GM19099 (cell line): ENCODE measurements around the gene MTUS2.

ENCODE experiments used
- POLR2A ChIP-seq: IDR thresholded peaks from 3 replicates; pipeline ENCODE4 v1.6.1; 2011; ENCODE audit warnings: low read depth; ENCODE audit not compliant: insufficient read length; ENCODE audit errors: extremely low read depth

The MTUS2 gene

DNA sequence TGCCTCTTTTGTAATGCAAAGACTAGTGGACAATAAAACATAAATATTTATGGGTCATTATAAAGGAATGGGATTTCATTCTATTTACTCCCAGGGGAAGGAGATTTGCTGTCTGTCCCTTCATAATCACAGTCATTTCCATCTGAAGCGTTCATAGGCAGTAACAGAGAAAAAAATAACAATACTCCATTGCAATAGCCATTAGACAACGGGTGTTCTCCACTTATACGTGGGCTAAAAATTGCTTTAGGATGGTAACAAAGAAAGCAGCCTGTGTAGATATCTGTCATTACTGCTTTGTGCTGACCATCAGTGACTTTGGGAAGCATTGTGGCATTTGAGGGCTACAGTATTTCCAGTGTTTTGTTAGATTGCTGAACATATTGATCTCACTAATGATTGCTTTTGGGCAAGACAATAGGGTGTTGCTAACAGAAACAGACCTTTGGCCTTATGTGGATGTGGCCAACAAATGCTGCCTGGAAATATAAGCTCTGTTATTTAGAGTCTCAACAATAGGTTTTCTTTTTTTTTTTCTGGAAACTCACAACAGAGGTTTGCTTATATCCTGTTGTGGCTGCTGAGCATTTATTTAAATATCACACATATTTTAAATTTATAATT lies 355.2 kb downstream of the MTUS2 start:
- no peak for TF ChIP-seq POLR2A

DNA sequence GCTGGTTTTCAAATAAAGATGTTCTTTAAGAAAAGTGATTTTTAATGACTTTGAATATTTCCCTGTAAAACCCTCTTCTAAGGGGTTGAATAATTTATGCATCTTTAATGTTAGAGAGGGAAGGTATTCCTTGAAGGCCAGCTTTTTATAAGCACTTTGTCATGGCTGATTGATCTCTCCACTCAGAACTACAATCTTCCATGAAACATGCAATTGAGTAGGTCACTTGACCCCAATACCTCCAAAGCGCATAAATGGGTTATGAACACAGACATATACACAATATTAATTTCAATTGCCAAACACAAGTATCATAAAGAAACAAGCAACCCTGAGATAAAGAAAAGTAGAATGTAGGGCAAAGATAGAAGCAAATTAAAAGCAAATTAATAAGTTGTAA lies 359.9 kb downstream of the MTUS2 start:
- TF ChIP-seq POLR2A, result no peak

DNA sequence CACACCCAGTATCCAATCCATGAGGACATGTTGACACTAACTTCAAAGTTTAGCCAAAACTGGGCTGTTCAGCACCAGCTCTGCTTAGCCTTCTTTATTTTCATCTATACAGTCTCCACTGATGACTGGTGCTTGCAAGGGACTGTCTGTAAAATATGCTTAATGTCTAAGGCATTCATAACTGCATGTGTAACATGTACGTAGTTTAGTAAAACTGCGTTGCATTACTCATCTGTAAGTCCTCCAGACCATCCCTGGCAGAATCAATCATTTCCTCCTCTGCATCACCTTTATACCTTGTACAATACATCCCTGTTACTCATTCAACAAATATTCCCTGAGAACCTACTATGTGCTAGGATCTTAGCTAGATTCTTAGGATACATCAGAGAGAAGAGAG lies 362.1 kb downstream of the MTUS2 start:
- no peak for TF ChIP-seq POLR2A

DNA sequence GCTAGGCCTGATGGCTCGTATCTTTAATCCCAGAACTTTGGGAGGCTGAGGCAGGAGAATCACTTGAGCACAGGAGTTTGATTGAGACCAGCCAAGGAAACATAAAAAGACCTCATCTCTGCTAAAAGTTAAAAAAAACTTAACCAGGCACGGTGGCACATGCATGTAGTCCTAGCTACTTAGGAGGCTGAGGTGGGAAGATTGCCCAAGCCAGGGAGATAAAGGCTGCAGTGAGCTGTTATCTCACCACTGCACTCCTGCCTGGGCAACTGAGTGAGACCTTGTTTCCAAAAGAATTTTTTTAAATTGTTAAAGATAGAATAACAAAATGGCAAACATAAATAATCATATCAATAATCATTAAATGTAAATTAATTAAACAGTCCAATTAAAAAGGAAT lies 365.8 kb downstream of the MTUS2 start:
- TF ChIP-seq POLR2A, result no peak

DNA sequence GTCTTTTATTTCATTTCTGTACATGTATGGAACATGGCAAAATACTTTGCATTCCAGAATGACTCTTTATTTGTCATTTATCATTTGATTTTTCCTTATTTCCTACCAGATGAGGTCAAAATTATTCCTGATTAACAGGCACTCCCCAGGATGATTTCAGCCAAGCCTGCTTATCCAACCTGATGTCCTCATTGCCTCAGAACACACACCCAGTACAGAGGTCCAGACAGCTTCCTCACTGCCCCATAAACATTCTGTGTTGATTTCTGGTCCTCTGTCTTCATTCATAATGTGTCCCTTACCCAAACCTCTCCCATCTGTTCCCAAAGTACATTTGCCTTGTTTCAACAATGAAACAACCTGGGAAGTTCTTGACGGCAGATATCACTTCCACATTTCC lies 367.4 kb downstream of the MTUS2 start:
- no peak for TF ChIP-seq POLR2A

DNA sequence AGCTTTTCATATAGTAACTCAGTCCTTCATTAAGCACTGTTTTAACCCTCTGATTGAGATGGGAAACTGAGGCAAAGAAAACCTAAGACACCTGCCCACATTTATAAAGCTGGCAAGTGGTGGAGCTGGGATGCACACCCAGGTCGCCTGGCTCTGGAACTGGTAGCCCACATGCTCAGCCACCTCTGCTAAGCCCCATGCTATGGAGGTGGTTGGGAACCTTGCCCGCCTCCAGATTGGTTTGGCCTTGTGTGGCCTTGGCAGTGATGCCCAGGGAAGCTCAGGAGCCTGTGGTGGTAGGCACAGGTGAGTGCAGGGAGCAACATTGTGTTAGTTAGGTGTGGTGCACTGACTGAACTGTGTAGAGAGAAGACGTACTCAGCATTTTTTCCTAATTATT lies 370.2 kb downstream of the MTUS2 start:
- no peak for TF ChIP-seq POLR2A

DNA sequence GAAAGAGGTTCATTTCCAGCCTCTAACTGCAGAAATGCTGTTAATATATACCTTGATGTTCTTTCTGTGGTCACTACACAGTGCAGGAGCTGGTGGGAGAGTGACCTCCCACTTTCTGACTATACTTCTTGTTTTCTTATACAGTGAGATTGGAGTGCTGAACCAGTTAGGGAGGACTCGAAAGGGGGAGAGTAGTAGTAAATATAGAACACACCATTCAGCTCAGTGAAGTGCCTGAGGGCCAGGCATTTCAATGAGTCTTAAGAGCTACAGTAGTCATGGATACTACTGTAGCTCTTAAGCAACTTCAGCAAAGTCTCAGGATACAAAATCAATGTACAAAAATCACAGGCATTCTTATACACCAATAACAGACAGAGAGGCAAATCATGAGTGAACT lies 372.9 kb downstream of the MTUS2 start:
- TF ChIP-seq POLR2A, result no peak

DNA sequence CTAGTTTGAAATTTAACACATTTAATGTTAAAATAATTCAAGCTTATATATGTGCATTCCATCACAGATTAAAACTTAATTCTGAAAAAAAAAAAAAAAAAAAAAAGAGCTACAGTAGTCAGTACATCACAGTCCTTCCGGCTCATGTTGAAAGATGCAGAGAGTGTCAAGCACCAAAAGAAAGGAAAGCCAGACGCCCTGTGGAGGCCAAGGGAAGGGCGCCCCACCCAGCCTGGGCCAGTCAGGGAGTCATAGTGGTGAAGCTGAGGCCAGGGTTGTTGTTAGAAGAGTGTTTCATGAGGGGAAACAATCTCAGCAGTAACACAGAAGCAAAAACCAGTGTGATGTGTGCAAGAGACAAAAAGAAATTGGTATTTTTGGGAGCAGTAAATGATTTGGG lies 375.3 kb downstream of the MTUS2 start:
- TF ChIP-seq POLR2A, result no peak

DNA sequence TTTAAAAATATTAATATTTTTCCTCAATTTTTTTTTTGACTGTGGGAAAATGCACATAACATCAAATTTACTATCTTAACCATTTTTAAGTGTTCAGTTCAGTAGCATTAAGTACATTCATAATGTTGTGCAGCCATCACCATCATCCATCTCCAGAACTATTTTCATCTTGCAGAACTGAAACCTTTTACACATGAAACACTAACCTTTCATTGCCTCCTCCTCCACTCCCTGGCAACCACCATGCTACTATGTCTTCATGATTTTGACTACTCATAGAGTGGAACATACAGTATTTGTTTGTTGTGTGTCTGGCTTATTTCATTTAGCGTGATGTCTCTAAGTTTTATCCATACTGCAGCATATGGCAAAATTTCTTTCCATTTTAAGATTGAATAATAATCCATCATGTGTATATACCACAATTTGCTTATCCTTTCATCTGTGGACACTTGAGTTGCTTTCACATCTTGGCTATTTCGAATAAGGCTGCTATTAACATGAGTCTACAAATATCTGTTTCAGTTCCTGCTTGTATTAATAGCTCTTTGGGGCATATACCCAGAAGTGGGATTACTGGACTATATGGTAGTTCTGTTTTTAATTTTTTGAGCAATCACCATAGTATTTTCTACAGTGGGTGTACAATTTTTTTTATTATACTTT lies 376.4 kb downstream of the MTUS2 start:
- TF ChIP-seq POLR2A, result no peak

DNA sequence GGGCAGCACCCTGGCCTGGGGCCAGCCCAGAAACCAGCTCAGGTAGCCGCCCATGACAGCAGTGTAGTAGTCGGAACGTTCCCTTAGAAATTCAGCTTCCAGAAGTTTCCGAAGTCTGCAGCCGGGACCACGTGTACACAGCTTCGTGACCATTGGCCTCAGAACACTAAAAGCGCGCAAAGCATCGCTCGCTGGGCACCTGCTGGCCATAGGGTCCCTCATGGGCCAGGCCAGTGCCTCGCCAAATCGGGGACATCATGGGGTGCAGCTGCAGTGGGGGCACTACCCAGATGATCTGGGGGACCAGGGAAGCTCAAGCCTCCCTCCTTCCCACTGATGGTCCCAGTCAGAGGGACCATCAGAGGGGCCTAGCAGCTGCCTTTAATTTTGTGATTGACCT lies 384.5 kb downstream of the MTUS2 start:
- TF ChIP-seq POLR2A, result no peak

DNA sequence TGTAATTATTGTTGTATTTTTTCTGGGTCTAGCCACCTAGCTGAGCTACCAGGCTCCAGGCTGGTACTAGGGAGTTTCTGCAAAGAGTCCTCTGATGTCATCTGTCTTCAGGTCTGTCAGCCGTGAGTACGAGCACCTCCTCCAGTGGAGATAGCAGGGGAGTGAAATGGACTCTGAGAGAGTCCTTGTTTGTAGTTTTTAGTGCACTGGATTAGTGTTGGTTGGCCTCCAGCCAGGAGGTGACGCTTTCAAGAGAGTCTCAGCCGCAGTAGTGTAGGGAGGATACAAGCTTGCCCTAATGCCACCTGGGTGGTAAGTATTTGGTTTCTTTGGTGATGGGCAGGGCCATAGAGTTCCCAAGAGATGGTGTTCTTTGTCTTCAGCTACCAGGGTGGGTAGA lies 390.5 kb downstream of the MTUS2 start:
- TF ChIP-seq POLR2A, result no peak

DNA sequence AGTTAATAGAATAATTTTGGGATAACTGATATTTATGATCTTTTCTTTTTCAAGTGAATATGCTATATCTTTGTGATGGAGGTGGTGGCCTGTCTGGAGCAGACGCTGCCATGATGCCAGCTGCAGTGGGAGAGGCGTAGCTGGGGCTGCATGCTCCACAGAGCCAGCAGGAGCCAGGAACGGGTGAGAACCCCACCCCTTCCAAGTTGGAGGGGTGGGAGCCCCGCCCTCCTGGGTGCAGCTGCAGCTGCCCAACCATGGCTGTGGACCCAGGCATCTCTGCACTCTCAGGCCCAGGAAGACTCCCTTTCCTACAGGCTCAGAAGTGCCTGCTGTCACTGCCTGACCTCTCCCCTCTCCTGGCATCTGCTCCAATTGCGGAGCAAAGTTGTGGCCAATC lies 402.3 kb downstream of the MTUS2 start:
- no peak for TF ChIP-seq POLR2A

DNA sequence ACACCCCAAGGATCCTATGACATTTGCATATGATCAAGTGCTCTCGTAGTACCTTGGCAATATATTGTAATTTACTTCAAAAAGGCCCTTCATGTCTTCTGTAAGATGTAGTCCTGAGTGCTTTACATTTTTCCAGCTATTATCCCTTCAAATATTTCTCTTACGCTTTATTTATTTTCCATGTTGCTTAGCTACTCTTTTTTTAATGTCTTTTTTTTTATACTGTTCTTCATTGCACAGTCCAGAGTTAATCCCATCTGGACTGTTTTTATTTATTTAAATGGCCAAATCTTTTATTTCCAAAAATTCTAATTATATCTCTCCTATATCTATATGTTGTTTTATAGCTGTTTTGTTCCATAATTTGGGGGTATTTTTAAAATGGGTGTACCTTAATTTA lies 404.1 kb downstream of the MTUS2 start:
- no peak for TF ChIP-seq POLR2A

DNA sequence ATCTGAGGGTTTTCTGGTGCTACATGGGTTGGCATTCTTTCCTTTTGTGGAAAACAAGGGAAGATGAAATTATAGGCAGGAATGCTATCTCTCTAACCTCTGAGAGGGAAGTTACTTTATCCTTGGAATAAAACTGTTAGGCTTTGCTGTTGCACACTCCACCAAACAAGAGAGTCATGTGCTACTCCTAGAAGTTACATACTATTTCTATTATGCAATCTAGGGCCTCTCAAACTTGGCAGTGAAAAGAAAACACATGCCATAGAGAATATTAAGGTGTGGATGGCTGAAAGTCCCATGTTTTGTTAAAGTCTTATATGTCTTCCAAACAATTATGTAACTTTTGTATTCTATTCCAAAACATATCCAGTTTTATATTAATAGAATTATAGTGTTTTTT lies 407.4 kb downstream of the MTUS2 start:
- TF ChIP-seq POLR2A, result no peak

DNA sequence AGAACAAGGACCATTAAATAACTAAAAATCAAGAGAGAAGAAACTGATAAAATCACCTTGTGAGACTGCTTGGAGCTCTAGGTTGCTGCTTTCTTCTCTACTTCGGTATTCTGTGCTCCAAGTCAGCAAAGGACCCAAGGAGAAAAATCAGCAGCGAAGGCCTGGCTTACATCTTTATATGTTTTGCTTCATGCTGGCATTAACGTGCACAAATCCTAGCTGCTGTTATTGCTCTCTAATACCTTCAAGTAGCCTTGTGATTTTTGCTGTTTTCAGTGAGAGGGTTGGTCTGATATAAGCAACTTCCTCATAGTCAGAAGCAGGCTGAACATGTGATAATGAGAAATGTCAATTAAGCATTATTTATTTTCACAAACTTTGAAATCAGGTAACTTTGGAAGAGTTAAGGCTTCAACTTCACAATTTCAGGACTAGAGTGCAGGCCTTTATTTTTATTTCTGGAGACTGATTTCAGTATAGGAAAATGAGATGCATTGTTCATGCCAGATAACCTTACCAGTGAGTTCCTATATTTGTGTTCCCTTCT lies 410.2 kb downstream of the MTUS2 start:
- no peak for TF ChIP-seq POLR2A

DNA sequence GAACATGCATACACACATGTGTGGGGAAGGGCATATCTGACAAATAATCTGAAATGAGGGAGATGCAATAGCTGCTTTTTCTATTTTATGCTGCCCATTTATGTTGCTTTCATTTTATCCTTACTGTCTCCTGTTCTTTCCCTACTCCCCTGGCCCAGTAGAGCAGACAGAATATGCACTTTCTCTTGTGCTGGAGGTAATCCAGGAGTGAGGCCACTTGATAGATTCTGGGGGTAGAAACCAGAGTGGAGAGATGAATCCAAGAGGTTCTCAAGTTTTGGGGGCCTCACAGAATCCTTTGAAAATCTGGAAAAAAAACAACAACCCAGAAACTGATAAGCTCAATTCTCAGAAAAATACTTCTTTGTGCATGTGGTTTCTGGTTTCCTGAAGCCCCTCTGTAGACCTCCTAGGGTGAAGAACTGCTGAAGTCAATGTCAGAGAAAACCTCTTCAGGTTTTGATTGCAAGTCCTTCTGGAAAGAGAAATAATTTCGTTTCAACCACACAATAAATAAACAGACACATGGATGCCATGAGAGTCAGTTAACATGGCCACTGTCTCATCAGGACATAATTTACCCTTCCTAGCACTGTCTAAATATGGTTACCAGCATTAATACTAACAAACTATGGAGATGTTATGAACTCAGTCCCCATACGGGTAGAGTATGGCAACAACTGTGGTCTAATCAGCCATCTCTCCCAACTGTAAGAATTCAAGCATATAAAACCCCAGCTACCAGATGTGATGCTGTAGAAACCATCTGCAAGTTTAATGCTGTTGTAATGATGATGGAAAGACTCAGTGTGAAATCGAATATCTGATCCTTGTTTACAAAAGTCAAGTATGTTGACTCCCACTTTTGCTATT lies 419.8 kb downstream of the MTUS2 start:
- TF ChIP-seq POLR2A, result no peak
